Epithelial cell of umbilical artery (primary cell): ENCODE results near the gene CD9. TPM values are rescaled to one million over a fixed set of nuclear protein-coding genes. Genes with fewer than 3 reads are reported as not detected.

Source experiments
- total RNA-seq: library from RNA; depleted of rRNA; stranded (reverse); fragments of >200 nt; gene quantifications from 2 replicates; pipeline ENCODE4 v1.2.3, GENCODE V29; 2014

CD9 gene, protein sequence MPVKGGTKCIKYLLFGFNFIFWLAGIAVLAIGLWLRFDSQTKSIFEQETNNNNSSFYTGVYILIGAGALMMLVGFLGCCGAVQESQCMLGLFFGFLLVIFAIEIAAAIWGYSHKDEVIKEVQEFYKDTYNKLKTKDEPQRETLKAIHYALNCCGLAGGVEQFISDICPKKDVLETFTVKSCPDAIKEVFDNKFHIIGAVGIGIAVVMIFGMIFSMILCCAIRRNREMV
- total RNA-seq: 973 and 1,061 TPM in 2 replicates

GRCh38 chr12:6200256-6201212 is at the start of gene CD9:
Gene CD9 (plus strand): TSS chr12:6200400. CDS start chr12:6200500, 100 bp downstream.

Other genes starting within 250 kb of the CD9 start
- 531 and 644 TPM in 2 replicates for gene VWF, start 75.7 kb upstream of the CD9 start, total RNA-seq
- gene PLEKHG6, start 110.3 kb downstream of the CD9 start, total RNA-seq: not detected in 2 replicates
- gene TNFRSF1A, start 141.7 kb downstream of the CD9 start, total RNA-seq: 36.5 and 44.5 TPM in 2 replicates
- gene SCNN1A, start 175.2 kb downstream of the CD9 start, total RNA-seq: under 0.01 TPM in 1 of 2 replicates, not detected in the other
- gene LTBR, start 183.8 kb downstream of the CD9 start, total RNA-seq: 25.7 and 32.7 TPM in 2 replicates
- not detected in 2 replicates for gene CD27, start 244.6 kb downstream of the CD9 start, total RNA-seq